NCI-H526 (cell line): ENCODE measurements around the gene ELF5.

Experiments used
- DNase-seq, 2 experiments: peaks; one replicate each; lab custom pipeline; 2025; lab: John Stamatoyannopoulos, UW

The ELF5 gene

DNA sequence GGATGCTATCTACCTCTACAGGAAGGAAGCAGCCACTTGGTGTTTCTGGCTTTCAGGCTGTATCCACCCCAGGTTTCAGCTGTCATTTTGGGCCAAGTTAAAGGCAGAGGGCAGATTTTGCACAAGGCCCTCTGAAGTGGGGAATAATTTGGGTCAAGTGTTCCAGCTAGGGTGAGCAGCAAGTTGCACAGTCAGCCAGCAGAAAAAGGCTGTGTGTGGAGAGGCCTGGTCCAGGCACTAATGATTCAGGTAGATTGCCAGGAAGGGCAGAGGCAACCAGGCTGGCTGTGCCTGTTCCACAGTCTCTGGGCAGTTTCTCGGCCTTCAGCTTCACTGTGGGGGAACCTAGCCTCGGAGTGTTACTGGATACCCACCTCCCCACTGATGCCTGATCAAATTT, 8.6 kb upstream of the ELF5 start:
- DNase-seq, result no peak

DNA sequence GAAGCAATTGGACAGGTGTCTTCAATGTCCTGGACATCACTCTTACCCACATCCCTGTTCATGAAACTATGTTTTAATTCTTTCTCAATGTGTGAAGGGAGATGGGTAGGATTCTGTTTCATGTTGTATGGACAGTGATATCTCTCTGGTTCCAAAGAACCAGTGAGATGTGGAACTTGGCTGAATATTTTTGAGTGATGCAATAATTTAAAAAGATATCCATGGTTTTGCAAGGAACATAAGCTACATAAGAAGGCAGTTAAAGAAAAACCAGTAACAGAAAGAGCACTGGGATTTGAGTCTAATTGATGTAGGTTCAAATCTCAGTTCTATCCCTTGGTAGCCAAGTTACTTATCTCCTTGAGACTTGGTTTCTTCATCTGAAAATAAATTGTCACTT, 7.7 kb upstream of the ELF5 start:
- no peak for DNase-seq

- no peak for DNase-seq
These were observed 6.1 kb upstream of the ELF5 start for GRCh38 chr11:34519595-34520235.

- DNase-seq, result no peak
These were observed 2.9 kb upstream of the ELF5 start for GRCh38 chr11:34516247-34517040.

GRCh38 chr11:34514597-34514996, 1.0 kb upstream of the ELF5 start:
- no peak for DNase-seq

DNA sequence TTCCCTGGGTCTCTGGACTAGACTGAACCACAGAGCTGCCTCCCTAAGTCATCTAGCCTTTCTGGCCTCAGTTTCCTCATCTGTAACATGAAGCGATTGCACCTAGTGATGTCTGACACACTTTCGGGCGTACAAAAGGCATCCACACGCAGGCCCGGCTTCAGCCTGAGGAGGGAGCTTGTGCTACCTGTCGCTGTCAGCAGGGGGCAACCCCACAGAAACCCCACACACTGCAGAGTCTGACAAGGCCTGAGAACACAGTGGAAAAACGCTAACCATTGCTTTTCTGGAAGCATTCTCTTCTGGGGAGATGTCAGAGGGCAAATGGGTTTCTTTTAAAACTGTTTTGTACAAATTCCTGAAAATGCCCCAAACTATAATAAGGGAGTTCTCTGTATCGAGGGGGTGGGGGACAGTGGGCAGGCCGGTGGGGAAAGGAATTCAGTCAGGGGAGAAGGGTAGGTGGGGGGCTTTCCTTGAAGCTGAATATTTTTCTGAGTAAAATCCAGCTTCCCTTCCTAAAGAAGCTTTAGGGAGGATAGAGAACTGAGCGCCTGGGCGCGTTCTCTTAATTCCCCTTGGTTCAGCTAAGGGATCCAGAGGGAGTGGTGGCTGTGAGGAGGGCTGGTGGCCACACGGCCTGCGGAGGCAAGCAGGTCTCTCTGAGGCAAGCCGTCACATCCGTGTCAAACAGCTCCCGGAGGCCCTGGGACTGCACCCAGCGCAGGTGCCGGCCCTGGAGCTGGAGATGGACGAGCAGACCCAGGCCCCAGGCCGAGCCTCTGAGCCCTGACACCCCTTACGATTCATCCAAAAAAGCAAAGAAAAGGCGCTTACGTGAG, 533 bp downstream of the ELF5 start:
- DNase-seq, result peak in 1 of 2 experiments; percentile 84

GRCh38 chr11:34510673-34511072, 2.9 kb downstream of the ELF5 start:
- no peak for DNase-seq

- no peak for DNase-seq
These were observed 3.4 kb downstream of the ELF5 start for GRCh38 chr11:34510218-34510617.

DNA sequence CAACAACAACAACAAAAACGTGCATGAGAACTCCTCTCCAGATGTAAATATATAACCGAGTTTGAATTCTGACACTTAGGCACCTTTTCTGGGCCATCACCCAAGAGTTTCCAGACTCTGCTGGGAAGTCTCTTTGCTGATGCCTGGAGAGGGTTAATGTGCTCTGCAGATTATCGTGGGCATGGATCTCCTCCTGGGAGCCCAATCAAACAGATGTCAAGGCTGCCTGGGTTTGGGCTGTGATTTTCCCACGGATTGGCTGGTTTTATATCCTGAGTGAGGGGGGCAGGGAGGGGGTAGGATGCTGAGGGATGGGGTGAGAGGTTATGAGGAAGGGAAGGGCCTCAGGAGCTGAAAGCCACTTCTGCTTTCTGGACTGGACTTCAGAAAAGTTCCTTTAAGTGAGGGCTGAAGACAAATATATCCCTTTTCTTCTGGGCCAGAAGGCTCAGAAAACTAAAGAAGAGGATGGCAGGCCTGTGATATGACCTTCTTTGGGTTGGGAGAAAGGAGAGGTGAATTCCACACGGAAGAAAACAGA, 4.2 kb downstream of the ELF5 start:
- DNase-seq, result no peak

GRCh38 chr11:34508524-34508923, 5.1 kb downstream of the ELF5 start:
- no peak for DNase-seq

DNA sequence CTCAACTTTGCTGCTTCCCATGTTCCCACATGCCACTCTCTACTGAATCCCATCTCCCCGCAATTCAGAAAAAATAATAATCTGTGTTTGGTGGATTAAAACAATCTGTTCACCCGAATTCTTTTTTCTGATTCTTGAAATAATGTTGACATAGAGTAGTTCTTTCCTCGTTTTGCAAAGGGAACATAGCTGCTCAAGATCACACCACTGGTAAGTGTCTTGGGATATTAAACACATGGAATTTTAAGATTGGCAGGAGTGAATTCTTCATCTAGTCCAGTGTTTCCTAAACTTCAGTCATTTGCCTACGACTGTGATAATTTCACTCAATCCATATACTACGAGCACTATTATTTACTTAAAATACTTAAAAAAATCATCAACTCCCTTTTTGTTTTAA, 6.0 kb downstream of the ELF5 start:
- no peak for DNase-seq

GRCh38 chr11:34507156-34507555, 6.4 kb downstream of the ELF5 start:
- DNase-seq, result peak in 1 of 2 experiments; percentile 23

DNA sequence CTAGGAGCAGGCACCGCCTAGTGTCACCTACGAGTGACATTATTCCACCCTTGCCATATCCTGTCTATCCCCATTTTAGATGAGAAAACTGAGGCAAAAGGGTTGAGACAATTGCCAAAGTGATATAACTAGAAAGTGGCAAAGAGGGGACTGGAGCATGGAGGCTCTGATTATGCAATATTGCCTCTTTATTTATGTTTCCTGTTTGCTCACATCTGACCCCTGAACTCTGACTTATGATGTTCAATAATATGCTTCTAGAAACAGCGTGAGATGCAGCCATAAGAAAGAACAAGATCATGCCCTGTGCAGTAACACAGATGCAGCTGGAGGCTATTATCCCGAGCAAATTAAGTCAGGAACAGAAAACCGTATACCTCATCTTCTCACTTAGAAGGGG, 7.7 kb downstream of the ELF5 start:
- DNase-seq, result no peak

DNA sequence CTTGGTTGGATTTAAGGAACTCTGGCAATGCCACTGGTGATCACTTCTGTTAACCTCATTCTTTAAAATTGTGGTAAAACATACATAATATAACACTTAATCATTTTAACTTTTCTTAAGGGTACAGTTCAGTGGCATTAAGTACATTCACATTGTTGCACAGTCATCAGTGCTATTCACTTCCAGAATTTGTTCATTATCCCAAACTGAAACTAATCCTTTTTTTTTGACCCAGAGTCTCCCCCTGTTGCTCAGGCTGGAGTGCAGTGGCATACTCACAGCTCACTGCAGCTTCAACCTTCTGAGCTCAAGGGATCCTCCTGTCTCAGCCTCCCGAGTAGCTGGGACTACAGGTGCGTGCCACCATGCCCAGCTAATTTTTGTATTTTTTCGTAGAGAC, 10.6 kb downstream of the ELF5 start:
- no peak for DNase-seq

DNA sequence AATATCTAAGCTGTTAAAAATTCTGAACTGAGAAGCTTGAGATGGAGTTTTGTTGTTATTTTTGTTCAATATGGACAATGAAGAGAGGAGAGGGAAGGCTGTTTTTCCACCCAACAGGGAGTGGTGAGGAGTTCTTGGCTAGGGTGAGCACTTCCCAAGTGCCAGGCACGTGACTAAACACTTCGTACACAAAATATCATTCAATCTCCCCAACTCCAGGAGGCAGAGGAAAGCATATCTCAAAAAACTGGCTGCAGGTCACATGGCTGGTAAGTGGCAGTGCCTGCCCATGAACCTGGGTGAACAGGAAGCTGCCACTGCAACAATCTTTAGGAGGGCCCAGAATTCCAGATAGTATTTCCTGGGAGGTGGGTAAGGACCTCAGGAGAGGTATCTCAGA, 11.6 kb downstream of the ELF5 start:
- no peak for DNase-seq

- no peak for DNase-seq
These were observed 12.1 kb downstream of the ELF5 start for GRCh38 chr11:34501500-34501899.

DNA sequence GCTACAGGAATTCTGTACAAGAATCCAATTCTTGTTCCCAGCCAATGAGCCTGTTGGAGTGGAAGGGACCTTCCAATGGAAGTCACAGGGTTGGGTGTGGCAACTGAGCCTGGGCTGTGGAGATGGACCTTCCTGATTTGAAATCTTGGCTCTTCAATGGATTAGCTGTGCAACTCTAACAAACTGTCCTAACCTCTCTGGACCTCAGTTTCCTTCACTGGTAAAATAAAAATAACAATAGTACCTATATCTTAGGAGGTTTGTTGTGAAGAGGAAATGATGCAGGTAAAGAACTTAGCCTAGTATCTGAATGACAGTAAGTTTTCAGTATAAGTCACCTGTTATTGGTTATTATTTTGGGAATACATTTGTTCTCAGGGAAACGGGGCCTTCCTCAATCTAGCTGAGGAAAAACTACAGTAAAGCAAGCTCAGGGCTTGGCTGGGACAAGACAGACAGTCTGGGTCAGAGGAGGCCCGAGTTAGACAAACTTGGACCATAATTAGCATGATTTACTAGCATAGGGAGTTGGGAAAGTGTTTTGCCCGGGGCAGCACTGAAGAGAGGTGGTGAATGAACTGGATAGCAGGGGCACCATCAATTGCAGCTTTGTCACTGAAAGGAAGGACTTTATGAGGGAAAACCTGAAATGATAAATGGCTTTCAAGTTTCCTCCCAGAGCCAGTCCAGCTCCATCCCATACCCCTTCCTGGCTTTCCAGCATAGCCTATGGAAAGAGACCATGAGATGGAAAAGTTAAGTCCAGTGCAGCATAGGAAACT, 13.7 kb downstream of the ELF5 start:
- no peak for DNase-seq

- DNase-seq, result no peak
These were observed 17.7 kb downstream of the ELF5 start for GRCh38 chr11:34495724-34496377.

DNA sequence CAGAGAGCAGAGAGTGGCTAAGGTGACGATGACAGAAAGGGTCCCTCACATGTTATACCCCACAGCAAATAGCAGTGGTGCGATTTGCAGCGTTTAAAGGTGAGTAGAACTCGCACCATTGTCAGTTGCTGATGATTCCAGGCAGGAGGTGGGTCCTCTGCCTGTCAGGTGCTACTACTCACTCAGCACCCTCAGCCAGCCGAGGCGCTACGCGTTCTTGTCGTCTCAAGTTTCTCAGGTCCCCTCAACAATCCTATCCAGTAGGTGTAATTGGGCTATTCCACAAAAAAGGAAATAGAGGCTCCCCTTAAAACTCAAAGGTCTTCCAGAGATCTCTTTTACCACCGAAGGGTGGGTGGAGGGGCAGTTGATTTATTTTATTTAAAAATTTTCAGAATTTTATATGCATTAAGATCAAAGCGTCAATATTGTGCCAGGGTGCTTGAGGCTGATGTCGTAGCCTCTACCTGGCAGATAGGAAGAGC, 18.3 kb downstream of the ELF5 start:
- no peak for DNase-seq

- DNase-seq, result no peak
These were observed 19.5 kb downstream of the ELF5 start for GRCh38 chr11:34493926-34494595.
